Activated CD4-positive, alpha-beta T cell treated with anti-CD3 and anti-CD28 coated beads, Interleukin-10, Interleukin-2, amounts not matched to agents 100 ng/mL and 50 ng/mL, durations not matched to agents 16 hours and 8 hours (primary cell): ENCODE measurements around the gene CEBPG.
A peak's percentile ranks its signal among the peaks of the same experiment; 100 is the strongest.

ENCODE experiments used
- DNase-seq: peaks from one replicate; pipeline ENCODE4 v3.0.0-alpha.2; 2020

Gene CEBPG

GRCh38 chr19:33408538-33409434 lies 35.3 kb downstream of the CEBPG start:
- no peak for DNase-seq

- DNase-seq: no peak
Measured at GRCh38 chr19:33409906-33410685, 36.6 kb downstream of the CEBPG start.

GRCh38 chr19:33410915-33411401 lies 37.4 kb downstream of the CEBPG start:
- no peak for DNase-seq

- DNase-seq: no peak
Measured at GRCh38 chr19:33411621-33412180, 38.2 kb downstream of the CEBPG start.

GRCh38 chr19:33412601-33413425 lies 39.3 kb downstream of the CEBPG start:
- no peak for DNase-seq

GRCh38 chr19:33413426-33413725 lies 39.9 kb downstream of the CEBPG start:
- no peak for DNase-seq

- DNase-seq: no peak
Measured at GRCh38 chr19:33413868-33414666, 40.6 kb downstream of the CEBPG start.

GRCh38 chr19:33414667-33415605 lies 41.4 kb downstream of the CEBPG start:
- DNase-seq: no peak

- peak; percentile 73 for DNase-seq
Measured at GRCh38 chr19:33416307-33417215, 43.1 kb downstream of the CEBPG start.

GRCh38 chr19:33417751-33418150 lies 44.2 kb downstream of the CEBPG start:
- DNase-seq: no peak

GRCh38 chr19:33418461-33418860 lies 45.0 kb downstream of the CEBPG start:
- no peak for DNase-seq

- DNase-seq: no peak
Measured at GRCh38 chr19:33418871-33419787, 45.6 kb downstream of the CEBPG start.

GRCh38 chr19:33419788-33420130 lies 46.2 kb downstream of the CEBPG start:
- DNase-seq: no peak

GRCh38 chr19:33420821-33421220 lies 47.3 kb downstream of the CEBPG start:
- DNase-seq: no peak

- DNase-seq: no peak
Measured at GRCh38 chr19:33421368-33421767, 47.9 kb downstream of the CEBPG start.

GRCh38 chr19:33422369-33423180 lies 49.1 kb downstream of the CEBPG start:
- no peak for DNase-seq

- no peak for DNase-seq
Measured at GRCh38 chr19:33424181-33424580, 50.7 kb downstream of the CEBPG start.
